Measurements from ENCODE around the gene SLC24A4.
A peak's percentile ranks its signal among the peaks of the same experiment; 100 is the strongest.

The SLC24A4 gene

GRCh38 chr14:92484132-92484823, 161.3 kb downstream of the SLC24A4 start:
- DNase-seq = no peak

- no peak for DNase-seq
These were observed 163.9 kb downstream of the SLC24A4 start for GRCh38 chr14:92486881-92487280.

- no peak for DNase-seq
These were observed 164.7 kb downstream of the SLC24A4 start for GRCh38 chr14:92487513-92488133.

- no peak for DNase-seq
These were observed 166.7 kb downstream of the SLC24A4 start for GRCh38 chr14:92489394-92490238.

- no peak for DNase-seq
These were observed 167.4 kb downstream of the SLC24A4 start for GRCh38 chr14:92490239-92490959.

GRCh38 chr14:92491782-92492181, 168.8 kb downstream of the SLC24A4 start:
- no peak for DNase-seq

GRCh38 chr14:92492258-92492657, 169.3 kb downstream of the SLC24A4 start:
- DNase-seq = no peak

GRCh38 chr14:92493024-92493423, 170.1 kb downstream of the SLC24A4 start:
- DNase-seq = no peak

GRCh38 chr14:92493492-92493891, 170.5 kb downstream of the SLC24A4 start:
- DNase-seq = no peak

- no peak for DNase-seq
These were observed 171.5 kb downstream of the SLC24A4 start for GRCh38 chr14:92494512-92494911.

- DNase-seq = no peak
These were observed 172.1 kb downstream of the SLC24A4 start for GRCh38 chr14:92495027-92495426.

- DNase-seq = no peak
These were observed 173.4 kb downstream of the SLC24A4 start for GRCh38 chr14:92496191-92496857.

- DNase-seq = no peak
These were observed 174.4 kb downstream of the SLC24A4 start for GRCh38 chr14:92497391-92497790.

- no peak for DNase-seq
These were observed 176.3 kb downstream of the SLC24A4 start for GRCh38 chr14:92499234-92499633.

- DNase-seq = peak in 1 of 2 experiments; percentile 41
These were observed 177.6 kb downstream of the SLC24A4 start for GRCh38 chr14:92500491-92500941.

GRCh38 chr14:92501891-92502351, 179.0 kb downstream of the SLC24A4 start:
- DNase-seq = no peak

- DNase-seq = no peak
These were observed 179.7 kb downstream of the SLC24A4 start for GRCh38 chr14:92502541-92503286.

- no peak for DNase-seq
These were observed 181.0 kb downstream of the SLC24A4 start for GRCh38 chr14:92503756-92504491.

GRCh38 chr14:92505826-92506225, 182.9 kb downstream of the SLC24A4 start:
- DNase-seq = no peak

GRCh38 chr14:92506231-92506630, 183.3 kb downstream of the SLC24A4 start:
- no peak for DNase-seq
